GM23338 (cell line): ENCODE results near the gene LRSAM1. TPM values are rescaled to one million over a fixed set of nuclear protein-coding genes. Genes with fewer than 3 reads are reported as not detected.
A peak's percentile ranks its signal among the peaks of the same experiment; 100 is the strongest.

Experiments
- ATAC-seq: fragments of 200-7000 bp; cut with Tn5 transposase; 3 replicates; pipeline ENCODE4 v1.9.1; 2020
- DNase-seq: peaks from one replicate; pipeline ENCODE4 v3.0.0-alpha.2; 2015; ENCODE audit warnings: low spot score
- H2AFZ ChIP-seq: fragments of 200-600 bp; sonication (generic); 2 replicates; pipeline ENCODE4 v1.8.0; 2016; ENCODE audit warnings: antibody characterized with exemption, mild to moderate bottlenecking, moderate library complexity
- H3F3A ChIP-seq: fragments of 200-600 bp; sonication (generic); replicated peaks from 2 replicates; pipeline ENCODE4 v1.8.0; 2017; ENCODE audit warnings: antibody characterized with exemption, mixed run types, low read depth
- H3K27ac ChIP-seq: fragments of 200-600 bp; sonication (generic); 2 replicates; pipeline ENCODE4 v1.6.1; 2016; ENCODE audit warnings: low read depth
- H3K27me3 ChIP-seq: fragments of 200-600 bp; sonication (generic); 2 replicates; pipeline ENCODE4 v1.8.0; 2016; ENCODE audit warnings: mild to moderate bottlenecking, mixed run types, moderate library complexity; ENCODE audit not compliant: insufficient read depth
- H3K36me3 ChIP-seq: fragments of 200-600 bp; sonication (generic); 2 replicates; pipeline ENCODE4 v1.8.0; 2016; ENCODE audit warnings: mild to moderate bottlenecking; ENCODE audit not compliant: insufficient read depth
- H3K4me1 ChIP-seq: fragments of 200-600 bp; sonication (generic); 2 replicates; pipeline ENCODE4 v1.8.0; 2016; ENCODE audit warnings: mild to moderate bottlenecking, moderate library complexity; ENCODE audit not compliant: insufficient read depth
- H3K4me2 ChIP-seq: fragments of 200-600 bp; sonication (generic); 2 replicates; pipeline ENCODE4 v1.7.1; 2017; ENCODE audit warnings: mixed run types
- H3K4me3 ChIP-seq: fragments of 200-600 bp; sonication (generic); 2 replicates; pipeline ENCODE4 v1.6.1; 2016; ENCODE audit warnings: mixed run types
- H3K79me2 ChIP-seq: fragments of 200-600 bp; sonication (generic); replicated peaks from 2 replicates; pipeline ENCODE4 v1.8.0; 2017; ENCODE audit warnings: mild to moderate bottlenecking; ENCODE audit not compliant: insufficient read depth
- H3K9me2 ChIP-seq: fragments of 200-600 bp; sonication (generic); 2 replicates; pipeline ENCODE4 v1.8.0; 2017; ENCODE audit not compliant: insufficient read depth
- H4K20me1 ChIP-seq: fragments of 200-600 bp; sonication (generic); replicated peaks from 2 replicates; pipeline ENCODE4 v1.8.0; 2017; ENCODE audit warnings: mild to moderate bottlenecking; ENCODE audit not compliant: insufficient read depth
- H3K27ac Mint-ChIP-seq: 2 replicates; pipeline ENCODE4 v1.8.0; 2020; ENCODE audit warnings: inconsistent platforms, mild to moderate bottlenecking, moderate library complexity, mixed read lengths
- H3K27me3 Mint-ChIP-seq: 3 replicates; pipeline ENCODE4 v1.8.0; 2022; ENCODE audit warnings: low read depth, mild to moderate bottlenecking, moderate library complexity, mixed read lengths, inconsistent platforms; ENCODE audit not compliant: insufficient read depth, poor library complexity
- H3K36me3 Mint-ChIP-seq: 3 replicates; pipeline ENCODE4 v1.8.0; 2021; ENCODE audit warnings: low read depth, mild to moderate bottlenecking, inconsistent platforms, moderate library complexity, mixed read lengths
- H3K4me1 Mint-ChIP-seq: 3 replicates; pipeline ENCODE4 v1.8.0; 2020; ENCODE audit warnings: mild to moderate bottlenecking, inconsistent platforms, mixed read lengths
- H3K4me3 Mint-ChIP-seq: 3 replicates; pipeline ENCODE4 v1.8.0; 2021; ENCODE audit warnings: moderate library complexity, mild to moderate bottlenecking, inconsistent platforms, mixed read lengths
- H3K9me3 Mint-ChIP-seq: 3 replicates; pipeline ENCODE4 v1.8.0; 2020; ENCODE audit warnings: moderate library complexity, mild to moderate bottlenecking, inconsistent platforms, mixed read lengths
- CREB1 ChIP-seq: fragments of 250-450 bp; sonication (Bioruptor Pico); IDR thresholded peaks from 2 replicates; pipeline ENCODE4 v1.5.0; 2020; ENCODE audit warnings: low read depth, mild to moderate bottlenecking, moderate library complexity
- CTCF ChIP-seq, 2 experiments: fragments of 200-600 bp in 1 of 2; sonication (generic) in 1 of 2; conservative IDR thresholded peaks; 2 replicates each; pipeline versions ENCODE4 v1.5.1 to v1.6.1; 2016 to 2017; ENCODE audit warnings: antibody characterized with exemption in 2 of 2, low read depth in 2 of 2, mild to moderate bottlenecking in 2 of 2, moderate library complexity in 1 of 2
- ETS1 ChIP-seq: IDR thresholded peaks from 2 replicates; pipeline ENCODE4 v1.6.1; 2016; ENCODE audit warnings: antibody characterized with exemption
- EZH2 ChIP-seq: fragments of 200-600 bp; sonication (generic); IDR thresholded peaks from one replicate; pipeline ENCODE4 v1.8.0; 2017; ENCODE audit warnings: antibody characterized with exemption, mild to moderate bottlenecking, low read depth; ENCODE audit not compliant: unreplicated experiment
- EZH2phosphoT487 ChIP-seq: fragments of 200-600 bp; sonication (generic); IDR thresholded peaks from one replicate; pipeline ENCODE4 v1.8.1; 2018; ENCODE audit warnings: antibody characterized with exemption; ENCODE audit not compliant: unreplicated experiment
- JUNB ChIP-seq: IDR thresholded peaks from one replicate; pipeline ENCODE4 v1.6.1; 2016; ENCODE audit warnings: antibody characterized with exemption; ENCODE audit not compliant: unreplicated experiment
- NANOG ChIP-seq: IDR thresholded peaks from 2 replicates; pipeline ENCODE4 v1.6.1; 2016; ENCODE audit warnings: antibody characterized with exemption, borderline replicate concordance
- POLR2AphosphoS5 ChIP-seq: IDR thresholded peaks from 2 replicates; pipeline ENCODE4 v1.6.1; 2016; ENCODE audit warnings: antibody characterized with exemption, low read depth
- REST ChIP-seq: IDR thresholded peaks from one replicate; pipeline ENCODE4 v1.6.1; 2018; ENCODE audit warnings: antibody characterized with exemption; ENCODE audit not compliant: unreplicated experiment
- STAT1 ChIP-seq: IDR thresholded peaks from one replicate; pipeline ENCODE4 v1.6.1; 2016; ENCODE audit warnings: antibody characterized with exemption; ENCODE audit not compliant: unreplicated experiment
- ZNF114 ChIP-seq: fragments of 250-450 bp; sonication (Bioruptor Pico); IDR thresholded peaks from 2 replicates; pipeline ENCODE4 v1.5.0; 2020; ENCODE audit warnings: mild to moderate bottlenecking, moderate library complexity
- ZNF331 ChIP-seq: fragments of 250-450 bp; sonication (Bioruptor Pico); IDR thresholded peaks from 2 replicates; pipeline ENCODE4 v1.5.0; 2020; ENCODE audit warnings: low read depth, mild to moderate bottlenecking, moderate library complexity
- ZNF462 ChIP-seq: fragments of 250-450 bp; sonication (Bioruptor Pico); IDR thresholded peaks from 2 replicates; pipeline ENCODE4 v1.5.0; 2020; ENCODE audit warnings: mild to moderate bottlenecking, moderate library complexity
- polyA plus RNA-seq: library from polyadenylated mRNA; unstranded; fragments of >200 nt; fragmentation: Nextera tagmentation; extraction: Ambion mirVana; gene quantifications from 2 replicates; pipeline ENCODE4 v1.2.1, GENCODE V29; 2016
- total RNA-seq: library from RNA; depleted of rRNA; stranded (reverse); fragments of >200 nt; shearing (Covaris generic); gene quantifications from 2 replicates; pipeline ENCODE4 v1.2.3, GENCODE V29; 2014

LRSAM1 gene
- total and polyA plus RNA-seq, 2 experiments from 2014 or later, result 12.8 to 21.9 TPM

GRCh38 chr9:127530206-127530941 lies 79.1 kb downstream of the LRSAM1 start:
- H3K79me2 ChIP-seq, result no peaks in the 10 kb centered on the region; the same call in 1 of the 2 replicates
- H3K27ac ChIP-seq, result peak overlapping the region; percentile 26; the same call in 1 of the 2 replicates
- Mint-ChIP-seq H3K9me3 (peaks cover 12% of the 10 kb centered on the region), H3K4me3 (no peak overlapping the region; the same call in 2 of the 3 replicates), H3K27ac (no peak overlapping the region), H3K27me3 (peaks cover 6% of the 10 kb centered on the region), H3K36me3 (peaks cover 35% of the 10 kb centered on the region), H3K4me1 (peaks cover 38% of the 10 kb centered on the region)
- DNase-seq (no peak), ATAC-seq (no peak)
- H3K4me2 ChIP-seq, result no peak overlapping the region
- no peak overlapping the region for H2AFZ ChIP-seq
- peaks cover 14% of the 10 kb centered on the region for H3K36me3 ChIP-seq
- no peak overlapping the region for H3K4me3 ChIP-seq
- 0 out of 2 replicates have a peak, but pooled peaks cover 11% of the 10 kb centered on the region for H3F3A ChIP-seq
- H3K4me1 ChIP-seq, result peaks cover 14% of the 10 kb centered on the region
- H3K27me3 ChIP-seq, result no peaks in the 10 kb centered on the region
- H4K20me1 ChIP-seq, result no peaks in the 10 kb centered on the region; the same call in 1 of the 2 replicates
- no peak for TF ChIP-seq CREB1
- no peak for TF ChIP-seq POLR2AphosphoS5
- TF ChIP-seq ZNF114 (CRISPR knock-in tag), result no peak
- TF ChIP-seq ZNF331 (CRISPR knock-in tag), result no peak
- no peak for TF ChIP-seq ETS1
- TF ChIP-seq CTCF (conservative IDR thresholded peaks at IDR 0.05; ENCODE audit: low read depth in 2 of 2), result no peak
- no peak for TF ChIP-seq NANOG
- no peak for TF ChIP-seq EZH2phosphoT487
- TF ChIP-seq STAT1, result no peak
- no peak for TF ChIP-seq JUNB
- no peak for TF ChIP-seq REST
- TF ChIP-seq ZNF462 (CRISPR knock-in tag), result no peak
- no peak for TF ChIP-seq EZH2
- no peaks in the 10 kb centered on the region for H3K9me2 ChIP-seq
